ENCODE measurements around the gene PAGE2.
"Not testable (repeated sequence)": the region's sequence is repeated elsewhere in the genome, so short reads cannot be mapped to it uniquely, and the experiment has no call there.

Gene PAGE2

DNA sequence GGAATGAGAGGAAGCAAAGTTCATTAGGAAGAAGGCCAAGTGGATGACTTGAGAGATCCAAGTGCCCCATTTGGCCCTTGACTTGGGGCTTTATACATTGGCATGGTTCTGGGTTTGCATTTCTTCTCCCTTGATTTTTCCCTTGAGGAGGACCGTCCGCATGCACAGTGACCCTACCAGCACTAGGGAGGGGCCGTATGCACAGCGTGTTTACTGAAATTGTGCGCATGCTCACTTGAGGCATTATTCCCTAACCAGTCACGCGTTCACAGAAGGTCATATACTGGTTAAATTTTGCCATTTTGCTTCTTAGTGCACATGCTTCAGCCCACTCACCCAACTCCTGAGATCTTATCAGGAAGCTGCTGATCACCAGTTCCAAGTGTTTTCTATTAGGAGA lies 35.1 kb downstream of the PAGE2 start:
- no peak for DNase-seq (ENCODE audit: low spot score)

- no peak for DNase-seq (ENCODE audit: low spot score)
Measured at GRCh38 chrX:55127692-55128091, 38.9 kb downstream of the PAGE2 start.

DNA sequence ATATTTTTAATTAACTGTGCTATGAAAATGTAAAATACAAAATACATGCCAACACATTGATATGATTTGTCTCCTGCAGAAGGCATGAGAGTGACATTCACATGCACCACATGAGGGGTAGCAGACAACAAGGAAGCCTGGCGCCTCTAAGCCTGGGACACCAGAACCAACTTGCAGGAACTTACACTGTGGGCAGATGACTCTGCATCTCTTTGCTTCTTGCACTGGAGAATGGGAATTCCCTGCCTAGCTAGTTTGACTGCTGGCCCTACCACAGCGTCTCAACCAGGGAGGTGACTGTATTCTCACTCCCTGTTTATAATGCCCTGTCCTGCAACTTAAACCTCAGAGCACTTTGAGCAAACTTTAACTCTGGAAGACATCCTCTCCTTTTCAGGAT lies 40.5 kb downstream of the PAGE2 start:
- DNase-seq (ENCODE audit: low spot score): no peak

DNA sequence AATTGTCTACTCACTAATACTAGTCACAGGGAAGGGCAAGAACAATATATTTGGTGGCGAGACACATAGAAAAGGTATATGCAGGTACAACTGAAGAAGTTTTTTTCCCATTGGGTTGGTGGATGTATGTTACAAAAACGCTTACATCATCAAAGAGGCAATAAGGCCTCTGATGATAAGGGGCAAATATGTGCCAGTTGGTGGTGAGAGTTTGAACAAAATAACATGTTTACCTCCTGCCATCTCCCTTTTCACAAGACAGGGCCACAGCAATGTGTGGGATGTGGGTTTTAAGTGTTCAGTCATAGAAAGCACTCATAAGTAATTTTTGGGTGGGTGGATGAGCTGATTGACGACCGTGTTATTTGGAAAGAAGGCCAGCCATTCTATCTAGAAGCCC lies 41.7 kb downstream of the PAGE2 start:
- DNase-seq (ENCODE audit: low spot score): no peak

DNA sequence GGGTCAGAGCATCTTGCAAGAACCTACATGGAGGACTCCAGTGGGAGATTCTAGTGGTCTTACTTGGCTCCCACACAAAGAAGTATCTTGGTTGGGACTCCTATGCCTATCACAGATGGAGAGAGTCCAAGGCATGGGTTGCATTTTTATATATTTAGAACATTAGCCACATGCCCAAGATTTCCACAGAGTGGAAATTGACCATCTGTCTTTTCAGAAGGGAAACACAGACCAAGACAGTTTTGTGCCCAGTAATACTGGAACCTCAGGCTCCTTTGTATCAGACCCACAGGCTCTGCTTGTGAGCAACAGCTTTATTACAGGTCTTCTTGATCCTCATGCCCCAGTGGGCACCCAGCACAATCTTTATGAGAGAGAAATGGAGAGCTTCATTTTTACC lies 43.6 kb downstream of the PAGE2 start:
- DNase-seq (ENCODE audit: low spot score): no peak

GRCh38 chrX:55135171-55135570 lies 46.4 kb downstream of the PAGE2 start:
- DNase-seq (ENCODE audit: low spot score): peak; percentile 40

DNA sequence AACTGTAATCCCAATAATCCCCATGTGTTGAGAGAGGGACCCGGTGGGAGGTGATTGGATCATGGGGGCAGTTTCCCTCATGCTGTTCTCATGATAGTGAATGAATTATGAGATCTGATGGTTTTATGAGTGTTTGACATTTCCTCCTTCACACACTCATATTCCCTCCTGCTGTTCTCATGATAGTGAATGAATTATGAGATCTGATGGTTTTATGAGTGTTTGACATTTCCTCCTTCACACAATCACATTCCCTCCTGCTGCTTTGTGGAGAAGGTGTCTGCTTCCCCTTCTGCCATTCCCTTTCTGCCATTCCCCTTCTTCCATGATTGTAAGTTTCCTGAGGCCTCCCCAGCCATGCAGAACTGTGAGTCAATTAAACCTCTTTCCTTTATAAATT lies 52.0 kb downstream of the PAGE2 start:
- not testable (repeated sequence) for DNase-seq (ENCODE audit: low spot score)

Measured in RKO (cell line).